ENCODE data around the gene AVP.
"Not testable (repeated sequence)": the region's sequence is repeated elsewhere in the genome, so short reads cannot be mapped to it uniquely, and the experiment has no call there.

AVP gene

GRCh38 chr20:3082306-3082951, 2.1 kb downstream of the AVP start:
- Mint-ChIP-seq H3K27me3 (ENCODE audit: low read depth) (peaks cover 67% of the 10 kb centered on the region), H3K27ac (no peak overlapping the region), H3K36me3 (ENCODE audit: low read depth) (peaks cover 6% of the 10 kb centered on the region), H3K9me3 (peaks cover 6% of the 10 kb centered on the region), H3K4me3 (peak overlapping the region; percentile 25), H3K4me1 (ENCODE audit: low read depth) (peaks cover 12% of the 10 kb centered on the region)

- H3K27me3 Mint-ChIP-seq (ENCODE audit: low read depth) = peaks cover 71% of the 10 kb centered on the region
- H3K4me1 Mint-ChIP-seq (ENCODE audit: low read depth) = peaks cover 17% of the 10 kb centered on the region
- H3K27ac Mint-ChIP-seq = no peak overlapping the region
- H3K9me3 Mint-ChIP-seq = peaks cover 6% of the 10 kb centered on the region
- H3K36me3 Mint-ChIP-seq (ENCODE audit: low read depth) = peaks cover 6% of the 10 kb centered on the region
- H3K4me3 Mint-ChIP-seq = peak overlapping the region; percentile 17
These were observed 2.9 kb downstream of the AVP start for GRCh38 chr20:3081641-3082040.

- Mint-ChIP-seq H3K9me3 (peaks cover 6% of the 10 kb centered on the region), H3K4me3 (no peak overlapping the region), H3K27ac (no peak overlapping the region), H3K4me1 (ENCODE audit: low read depth) (peaks cover 18% of the 10 kb centered on the region), H3K36me3 (ENCODE audit: low read depth) (peaks cover 6% of the 10 kb centered on the region), H3K27me3 (ENCODE audit: low read depth) (peaks cover 71% of the 10 kb centered on the region)
These were observed 3.6 kb downstream of the AVP start for GRCh38 chr20:3080939-3081388.

- H3K4me3 Mint-ChIP-seq = peak overlapping the region; percentile 22
- peaks cover 6% of the 10 kb centered on the region for H3K36me3 Mint-ChIP-seq (ENCODE audit: low read depth)
- peaks cover 6% of the 10 kb centered on the region for H3K9me3 Mint-ChIP-seq
- peaks cover 35% of the 10 kb centered on the region for H3K4me1 Mint-ChIP-seq (ENCODE audit: low read depth)
- peaks cover 49% of the 10 kb centered on the region for H3K27me3 Mint-ChIP-seq (ENCODE audit: low read depth)
- H3K27ac Mint-ChIP-seq = peak overlapping the region; percentile 79
These were observed 6.8 kb downstream of the AVP start for GRCh38 chr20:3077618-3078134.

GRCh38 chr20:3075315-3075714, 9.2 kb downstream of the AVP start:
- H3K27me3 Mint-ChIP-seq (ENCODE audit: low read depth) = peaks cover 30% of the 10 kb centered on the region
- H3K4me1 Mint-ChIP-seq (ENCODE audit: low read depth) = peaks cover 45% of the 10 kb centered on the region
- not testable (repeated sequence) for H3K9me3 Mint-ChIP-seq, H3K27ac Mint-ChIP-seq, H3K4me3 Mint-ChIP-seq
- peaks cover 12% of the 10 kb centered on the region for H3K36me3 Mint-ChIP-seq (ENCODE audit: low read depth)

- peaks cover 12% of the 10 kb centered on the region for H3K36me3 Mint-ChIP-seq (ENCODE audit: low read depth)
- no peak overlapping the region for H3K27ac Mint-ChIP-seq
These were observed 9.7 kb downstream of the AVP start for GRCh38 chr20:3074812-3075211.

GRCh38 chr20:3073251-3073643, 11.3 kb downstream of the AVP start:
- peaks cover 43% of the 10 kb centered on the region for H3K4me1 Mint-ChIP-seq (ENCODE audit: low read depth)
- peaks cover 10% of the 10 kb centered on the region for H3K27me3 Mint-ChIP-seq (ENCODE audit: low read depth)
- peaks cover 15% of the 10 kb centered on the region for H3K36me3 Mint-ChIP-seq (ENCODE audit: low read depth)
- H3K4me3 Mint-ChIP-seq = peak overlapping the region; percentile 44
- H3K27ac Mint-ChIP-seq, H3K9me3 Mint-ChIP-seq: not testable (repeated sequence)

More at GRCh38 chr20:3074812-3075211, 9.7 kb downstream of the AVP start:
- H3K4me1 Mint-ChIP-seq (ENCODE audit: low read depth) = peaks cover 45% of the 10 kb centered on the region
- peaks cover 25% of the 10 kb centered on the region for H3K27me3 Mint-ChIP-seq (ENCODE audit: low read depth)
- peaks cover 6% of the 10 kb centered on the region for H3K9me3 Mint-ChIP-seq
- H3K4me3 Mint-ChIP-seq = peak overlapping the region; percentile 10

- peaks cover 37% of the 10 kb centered on the region for H3K4me1 Mint-ChIP-seq (ENCODE audit: low read depth)
- H3K27me3 Mint-ChIP-seq (ENCODE audit: low read depth) = peaks cover 7% of the 10 kb centered on the region
- peak overlapping the region; percentile 78 for H3K4me3 Mint-ChIP-seq
- H3K9me3 Mint-ChIP-seq = peaks cover 1% of the 10 kb centered on the region
- peak overlapping the region; percentile 80 for H3K27ac Mint-ChIP-seq
- H3K36me3 Mint-ChIP-seq (ENCODE audit: low read depth) = peaks cover 12% of the 10 kb centered on the region
These were observed 11.8 kb downstream of the AVP start for GRCh38 chr20:3072530-3073250.

- Mint-ChIP-seq H3K9me3 (no peaks in the 10 kb centered on the region), H3K4me1 (ENCODE audit: low read depth) (peaks cover 32% of the 10 kb centered on the region), H3K27me3 (ENCODE audit: low read depth) (peaks cover 5% of the 10 kb centered on the region), H3K4me3 (peak within 1 kb of the TSS; percentile 81), H3K36me3 (ENCODE audit: low read depth) (peaks cover 9% of the 10 kb centered on the region), H3K27ac (peak within 1 kb of the TSS; percentile 80)
These were observed 12.7 kb downstream of the AVP start, which contains the start of gene OXT for GRCh38 chr20:3071610-3072529. TSS of gene OXT (plus strand) at chr20:3071620. CDS start at chr20:3071656, 36 bp downstream.

GRCh38 chr20:3071266-3071609, 13.3 kb downstream of the AVP start:
- peaks cover 3% of the 10 kb centered on the region for H3K27me3 Mint-ChIP-seq (ENCODE audit: low read depth)
- no peaks in the 10 kb centered on the region for H3K9me3 Mint-ChIP-seq
- H3K4me3 Mint-ChIP-seq = peak overlapping the region; percentile 81
- H3K36me3 Mint-ChIP-seq (ENCODE audit: low read depth) = peaks cover 9% of the 10 kb centered on the region
- H3K4me1 Mint-ChIP-seq (ENCODE audit: low read depth) = peaks cover 29% of the 10 kb centered on the region
- no peak overlapping the region for H3K27ac Mint-ChIP-seq

GRCh38 chr20:3070725-3071124, 13.8 kb downstream of the AVP start:
- H3K4me3 Mint-ChIP-seq = peak overlapping the region; percentile 81
- peaks cover 29% of the 10 kb centered on the region for H3K4me1 Mint-ChIP-seq (ENCODE audit: low read depth)
- peaks cover 3% of the 10 kb centered on the region for H3K27me3 Mint-ChIP-seq (ENCODE audit: low read depth)
- peaks cover 9% of the 10 kb centered on the region for H3K36me3 Mint-ChIP-seq (ENCODE audit: low read depth)
- peak overlapping the region; percentile 80 for H3K27ac Mint-ChIP-seq
- H3K9me3 Mint-ChIP-seq = no peaks in the 10 kb centered on the region

GRCh38 chr20:3068986-3069900, 15.3 kb downstream of the AVP start:
- Mint-ChIP-seq H3K27me3 (ENCODE audit: low read depth) (peaks cover 3% of the 10 kb centered on the region), H3K27ac (no peak overlapping the region), H3K9me3 (no peaks in the 10 kb centered on the region), H3K4me3 (no peak overlapping the region), H3K36me3 (ENCODE audit: low read depth) (peaks cover 9% of the 10 kb centered on the region), H3K4me1 (ENCODE audit: low read depth) (peaks cover 17% of the 10 kb centered on the region)

GRCh38 chr20:3068075-3068474, 16.4 kb downstream of the AVP start:
- Mint-ChIP-seq H3K36me3 (ENCODE audit: low read depth) (peaks cover 9% of the 10 kb centered on the region), H3K27me3 (ENCODE audit: low read depth) (peaks cover 3% of the 10 kb centered on the region), H3K9me3 (no peaks in the 10 kb centered on the region), H3K4me3 (no peak overlapping the region), H3K4me1 (ENCODE audit: low read depth) (peaks cover 13% of the 10 kb centered on the region), H3K27ac (no peak overlapping the region)

Measured in T-helper 1 cell treated with Interleukin-12 subunit alpha and Interleukin-12 subunit beta and Interleukin-4 antibody, amounts not matched to agents 30 μg/mL and 1 μg/mL, for 36 hours (primary cell).